A549 treated with CORT108297 at 1 μM for 4 hours (cell line): ENCODE measurements around the gene RNF8. TPM values are rescaled to one million over a fixed set of nuclear protein-coding genes. Genes with fewer than 3 reads are reported as not detected.

ENCODE experiments used
- total RNA-seq: library from RNA; stranded (reverse); fragments of 200-300 nt; extraction: Qiagen RNA extraction; gene quantifications from 5 replicates; pipeline ENCODE4 v1.2.3, GENCODE V29; 2022

The RNF8 gene, protein sequence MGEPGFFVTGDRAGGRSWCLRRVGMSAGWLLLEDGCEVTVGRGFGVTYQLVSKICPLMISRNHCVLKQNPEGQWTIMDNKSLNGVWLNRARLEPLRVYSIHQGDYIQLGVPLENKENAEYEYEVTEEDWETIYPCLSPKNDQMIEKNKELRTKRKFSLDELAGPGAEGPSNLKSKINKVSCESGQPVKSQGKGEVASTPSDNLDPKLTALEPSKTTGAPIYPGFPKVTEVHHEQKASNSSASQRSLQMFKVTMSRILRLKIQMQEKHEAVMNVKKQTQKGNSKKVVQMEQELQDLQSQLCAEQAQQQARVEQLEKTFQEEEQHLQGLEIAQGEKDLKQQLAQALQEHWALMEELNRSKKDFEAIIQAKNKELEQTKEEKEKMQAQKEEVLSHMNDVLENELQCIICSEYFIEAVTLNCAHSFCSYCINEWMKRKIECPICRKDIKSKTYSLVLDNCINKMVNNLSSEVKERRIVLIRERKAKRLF
- total RNA-seq, result 20.1 to 24.7 TPM (median 22.3 TPM) in 5 replicates

DNA sequence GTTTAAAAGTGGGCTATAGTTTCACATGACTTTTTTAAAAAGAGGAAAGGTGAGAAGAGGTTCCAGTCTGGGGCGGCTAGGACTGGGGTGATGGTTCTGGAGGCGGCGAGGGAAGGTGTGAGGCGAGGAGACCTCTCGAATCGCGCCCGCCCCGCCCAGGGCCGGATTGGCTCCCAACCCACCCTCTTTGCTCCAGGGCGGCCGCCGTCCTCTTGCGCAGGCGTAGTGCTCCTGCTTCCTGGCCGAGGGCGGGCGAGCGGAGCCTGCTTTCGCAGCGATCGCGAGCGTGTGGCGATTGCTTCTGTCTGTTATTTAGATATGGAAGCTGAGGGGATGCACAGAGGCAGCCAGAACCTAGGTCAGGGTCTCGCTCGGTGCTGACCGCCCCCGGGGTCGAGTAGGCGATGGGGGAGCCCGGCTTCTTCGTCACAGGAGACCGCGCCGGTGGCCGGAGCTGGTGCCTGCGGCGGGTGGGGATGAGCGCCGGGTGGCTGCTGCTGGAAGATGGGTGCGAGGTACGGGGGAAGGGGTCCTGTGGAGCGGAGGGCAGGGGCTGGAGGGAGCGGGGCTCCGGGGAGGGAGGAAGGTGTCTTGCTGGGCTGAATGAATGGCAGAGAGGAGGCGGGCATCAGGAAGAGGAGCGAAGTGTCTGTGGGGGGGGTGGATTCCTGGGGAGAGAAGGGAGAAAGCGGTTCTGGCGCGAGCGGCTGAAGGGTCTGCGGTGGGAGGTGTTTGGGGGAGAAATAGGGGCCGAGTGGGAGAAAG, at the start of gene RNF8:
TSS of gene RNF8 (plus strand) at position 223 of the 765 bp plus-strand sequence. CDS start at position 405, 182 bp downstream.

DNA sequence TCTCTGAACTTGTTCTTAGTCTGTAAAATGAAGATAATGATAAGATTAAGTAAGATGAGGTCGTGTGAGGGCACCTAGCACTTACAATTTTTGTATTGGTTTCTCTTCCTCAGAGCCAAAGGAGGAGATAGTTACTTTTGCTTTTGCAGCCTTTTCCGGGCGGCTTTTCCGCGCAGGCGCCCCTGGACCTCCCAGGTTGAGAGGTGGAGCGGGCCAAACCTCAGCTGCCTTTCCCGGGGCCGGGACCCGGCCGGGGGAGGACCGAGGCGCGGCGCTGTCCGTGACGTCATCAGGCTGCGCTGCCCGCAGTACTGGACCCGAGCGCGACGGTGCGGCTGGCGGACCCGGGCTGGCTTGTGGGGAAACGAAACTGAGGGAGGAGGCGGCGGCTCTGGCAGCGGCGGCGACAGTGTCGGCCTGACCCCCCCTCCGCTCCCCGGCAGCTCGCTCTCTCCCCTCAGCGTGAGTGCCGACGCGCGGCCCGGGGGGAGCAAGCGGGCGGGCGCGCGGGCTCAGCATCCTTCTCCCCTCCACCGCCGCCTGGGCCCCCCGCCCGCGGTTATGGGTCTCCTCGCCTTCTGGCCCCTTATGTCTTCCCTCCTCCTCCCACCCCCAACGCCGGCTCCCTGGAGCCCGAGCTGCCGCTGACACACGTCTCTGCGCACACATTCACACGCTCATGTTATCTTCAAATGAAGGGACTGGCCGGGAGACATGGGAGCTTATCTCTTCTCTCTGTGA, 79.3 kb downstream of the RNF8 start, which contains the start of gene CMTR1:
TSS of gene CMTR1 (plus strand) at position 306 of the 741 bp plus-strand sequence. CDS start 2,409 bp downstream, outside the sequence.

Other genes with a start within 250 kb of the RNF8 start
- gene PIM1, start 183.8 kb upstream of the RNF8 start, total RNA-seq, result 11.9 to 19.6 TPM (median 19.4 TPM) in 5 replicates
- gene TBC1D22B, start 96.2 kb upstream of the RNF8 start, total RNA-seq, result 5.2 to 6.3 TPM (median 6.1 TPM) in 5 replicates
- 0.54 to 1.3 TPM (median 0.75 TPM) in 5 replicates for gene TMEM217, start 95.8 kb upstream of the RNF8 start, total RNA-seq
- gene CMTR1, start 79.2 kb downstream of the RNF8 start, total RNA-seq, result 15.2 to 17.7 TPM (median 16.8 TPM) in 5 replicates
- gene CCDC167, start 145.9 kb downstream of the RNF8 start, total RNA-seq, result 41.7 to 52.6 TPM (median 46.9 TPM) in 5 replicates